HEK293 (cell line): ENCODE measurements around the gene LEMD1.

ENCODE experiments used
- CTCF ChIP-seq: fragments of 450-650 bp; formaldehyde crosslinking; IDR thresholded peaks from 2 replicates; pipeline ENCODE4 v1.5.1; 2016; ENCODE audit warnings: missing biosample characterization, missing genetic modification characterization
- ELK4 ChIP-seq: IDR thresholded peaks from 2 replicates; pipeline ENCODE4 v1.6.1; 2011; ENCODE audit warnings: mild to moderate bottlenecking, low read depth, low read length, borderline replicate concordance
- PRDM1 ChIP-seq: fragments of 450-650 bp; formaldehyde crosslinking; IDR thresholded peaks from 2 replicates; pipeline ENCODE4; 2016; ENCODE audit warnings: missing biosample characterization, missing genetic modification characterization
- REPIN1 ChIP-seq: fragments of 450-650 bp; formaldehyde crosslinking; IDR thresholded peaks from 2 replicates; pipeline ENCODE4 v1.5.1; 2017; ENCODE audit warnings: missing biosample characterization, missing genetic modification characterization, low read depth
- TCF7L2 ChIP-seq: IDR thresholded peaks from 2 replicates; pipeline ENCODE4 v1.6.1; 2011; ENCODE audit warnings: low read depth, mild to moderate bottlenecking, inconsistent platforms, low read length, moderate library complexity, borderline replicate concordance
- ZBTB11 ChIP-seq: fragments of 450-650 bp; formaldehyde crosslinking; conservative IDR thresholded peaks from 2 replicates; pipeline ENCODE4 v1.5.1; 2016; ENCODE audit warnings: low read depth, missing biosample characterization, missing genetic modification characterization
- ZBTB44 ChIP-seq: fragments of 450-650 bp; IDR thresholded peaks from 2 replicates; pipeline ENCODE4 v1.5.1; 2018; ENCODE audit warnings: missing biosample characterization, mild to moderate bottlenecking, missing genetic modification characterization
- ZNF138 ChIP-seq: fragments of 450-650 bp; formaldehyde crosslinking; IDR thresholded peaks from 2 replicates; pipeline ENCODE4 v1.5.1; 2016; ENCODE audit warnings: missing biosample characterization, missing genetic modification characterization, borderline replicate concordance
- ZNF24 ChIP-seq: fragments of 450-650 bp; formaldehyde crosslinking; IDR thresholded peaks from 2 replicates; pipeline ENCODE4 v1.5.1; 2016; ENCODE audit warnings: missing biosample characterization, missing genetic modification characterization
- ZNF248 ChIP-seq: fragments of 450-650 bp; formaldehyde crosslinking; IDR thresholded peaks from 2 replicates; pipeline ENCODE4 v1.5.1; 2017; ENCODE audit warnings: missing biosample characterization, missing genetic modification characterization
- ZNF335 ChIP-seq: fragments of 450-650 bp; formaldehyde crosslinking; conservative IDR thresholded peaks from 2 replicates; pipeline ENCODE4 v1.5.1; 2016; ENCODE audit warnings: missing biosample characterization, missing genetic modification characterization

- TF ChIP-seq ZNF335 (tag by site-specific recombination) (no peak), CTCF (tag by site-specific recombination) (no peak), ZNF138 (no peak), PRDM1 (tag by site-specific recombination) (no peak), ELK4 (no peak), TCF7L2 (no peak), ZBTB11 (no peak), ZBTB44 (tag by site-specific recombination) (no peak), ZNF24 (no peak), ZNF248 (no peak), REPIN1 (no peak)
These were observed 71.1 kb downstream of the LEMD1 start for GRCh38 chr1:205350691-205351141.
